HG02610 (cell line): Measurements from ENCODE around the gene RHOXF2.
"Not testable (repeated sequence)": the region's sequence is repeated elsewhere in the genome, so short reads cannot be mapped to it uniquely, and the experiment has no call there.

ENCODE experiments used
- ATAC-seq: cut with Tn5 transposase; IDR thresholded peaks from one replicate; pipeline ENCODE4 v1.9.1; 2021; ENCODE audit warnings: mild to moderate bottlenecking, moderate library complexity; ENCODE audit not compliant: unreplicated experiment

Gene RHOXF2

DNA sequence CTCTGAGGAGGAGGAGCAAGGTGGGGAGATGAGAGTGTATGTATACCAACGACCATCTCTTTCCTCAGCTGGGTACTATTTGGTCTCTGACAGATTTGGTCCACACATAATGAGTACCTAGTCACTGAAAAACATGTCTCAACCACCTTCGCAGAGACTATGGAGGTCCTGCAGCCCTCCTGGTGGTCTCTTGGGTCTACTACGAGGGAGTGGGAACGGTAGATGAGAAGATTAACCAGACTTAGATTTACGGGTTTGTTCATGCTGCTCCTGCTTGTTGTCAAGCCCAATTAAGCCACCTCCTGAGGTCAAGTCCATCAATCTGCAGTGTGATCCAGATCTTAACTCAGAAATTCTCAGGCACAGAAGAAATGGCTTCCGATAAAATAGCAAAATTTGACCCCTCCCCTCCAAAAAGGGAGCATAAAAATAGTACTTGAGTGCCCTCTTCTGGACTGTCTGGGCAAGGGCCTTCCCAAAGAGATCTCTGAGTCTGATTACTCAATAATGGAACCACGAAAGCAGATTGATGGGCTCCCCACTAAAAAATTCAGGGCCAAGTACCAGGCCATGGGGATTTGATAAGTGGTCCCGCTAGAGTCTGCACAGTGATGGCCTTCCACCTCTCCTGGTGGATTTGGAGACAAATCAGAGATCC is 38.3 kb downstream of the RHOXF2 start:
- not testable (repeated sequence) for ATAC-seq

GRCh38 chrX:120200851-120201250 is 42.4 kb downstream of the RHOXF2 start:
- no peak for ATAC-seq

DNA sequence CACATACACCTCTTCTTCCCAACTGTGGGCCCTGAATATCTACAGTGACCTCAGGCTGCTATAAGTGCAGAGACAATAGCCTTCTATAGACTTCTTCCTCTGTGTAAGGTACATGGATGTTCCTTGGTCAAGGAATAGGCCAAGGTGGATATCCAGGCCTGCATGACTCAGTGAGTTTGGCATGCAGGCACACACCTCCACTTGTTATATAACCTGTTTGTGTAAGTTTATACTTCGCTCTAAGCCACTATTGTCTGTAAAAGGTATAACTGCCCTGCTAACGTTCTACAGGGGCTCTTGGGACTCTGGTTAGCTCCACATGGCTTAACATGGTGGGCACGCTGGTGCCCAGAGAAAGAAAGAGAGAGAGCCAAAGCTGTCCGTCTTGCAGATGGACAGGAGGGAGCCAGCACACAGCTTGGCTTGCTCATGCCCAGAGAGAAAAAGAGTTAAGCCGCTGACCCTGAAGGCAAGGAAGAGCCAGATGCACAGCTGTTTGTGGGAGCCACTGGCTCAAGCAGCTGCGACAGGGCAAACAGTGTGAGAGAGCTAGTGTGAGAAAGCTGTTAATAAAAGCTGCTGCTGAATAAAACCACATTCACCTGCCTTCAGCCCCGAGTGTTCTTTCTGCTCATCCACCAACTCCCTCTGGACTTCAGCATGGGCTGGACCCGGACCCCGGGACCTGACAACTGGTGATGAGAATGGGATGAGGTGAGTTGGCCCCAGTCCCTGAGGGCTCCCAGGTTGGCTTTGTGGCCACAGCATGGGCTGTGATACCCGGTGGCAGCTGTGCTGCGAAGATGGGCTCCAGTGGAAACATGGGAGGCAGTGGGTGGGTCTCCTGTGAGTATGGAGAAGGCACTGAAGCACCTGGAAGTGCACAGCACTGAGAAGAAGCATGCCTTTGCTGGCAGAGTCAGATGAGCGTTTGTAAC is 47.7 kb downstream of the RHOXF2 start:
- ATAC-seq: no peak

GRCh38 chrX:120207009-120207605 is 48.7 kb downstream of the RHOXF2 start:
- no peak for ATAC-seq

- peak; percentile 77 for ATAC-seq
Observed at GRCh38 chrX:120213438-120214265, 55.2 kb downstream of the RHOXF2 start.
